Left forelimb (tissue), 1 donor: ENCODE data around the gene CAPN5.
"Not testable (repeated sequence)": the region's sequence is repeated elsewhere in the genome, so short reads cannot be mapped to it uniquely, and the experiment has no call there.

ENCODE experiments used
- DNase-seq: peaks from one replicate; pipeline ENCODE4 v3.0.0-alpha.2; 2018; ENCODE audit warnings: low spot score

Gene CAPN5

DNA sequence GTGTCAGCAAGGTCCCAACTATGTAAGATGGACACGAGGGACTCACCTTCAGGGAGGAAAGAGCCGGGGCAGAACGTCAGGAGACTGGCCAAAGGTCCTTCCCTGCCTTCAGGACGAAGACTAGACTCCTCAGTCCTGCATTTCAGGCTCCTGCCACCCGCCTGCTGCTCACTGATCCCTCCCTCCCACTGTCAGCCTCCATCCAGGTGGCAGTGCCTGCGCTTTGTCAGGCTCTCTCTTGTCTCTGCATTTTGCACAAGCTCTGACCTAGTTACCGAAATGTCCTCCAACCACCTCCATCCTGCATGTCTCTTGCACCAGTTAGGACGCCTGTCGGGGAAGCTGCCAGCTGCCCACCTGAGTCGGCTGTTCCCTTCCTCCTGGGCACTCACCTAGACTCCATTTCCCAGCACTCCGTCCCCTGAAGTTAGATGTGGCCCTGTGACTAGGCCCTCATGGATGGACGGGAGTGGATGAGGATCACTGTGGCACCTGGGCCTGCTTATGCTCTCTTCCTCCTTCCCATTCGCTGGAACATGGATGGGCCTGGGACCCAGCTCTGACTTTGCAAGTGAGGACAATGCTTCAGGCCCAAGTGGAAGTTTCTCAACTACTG lies 24.6 kb upstream of the CAPN5 start:
- DNase-seq, result no peak

DNA sequence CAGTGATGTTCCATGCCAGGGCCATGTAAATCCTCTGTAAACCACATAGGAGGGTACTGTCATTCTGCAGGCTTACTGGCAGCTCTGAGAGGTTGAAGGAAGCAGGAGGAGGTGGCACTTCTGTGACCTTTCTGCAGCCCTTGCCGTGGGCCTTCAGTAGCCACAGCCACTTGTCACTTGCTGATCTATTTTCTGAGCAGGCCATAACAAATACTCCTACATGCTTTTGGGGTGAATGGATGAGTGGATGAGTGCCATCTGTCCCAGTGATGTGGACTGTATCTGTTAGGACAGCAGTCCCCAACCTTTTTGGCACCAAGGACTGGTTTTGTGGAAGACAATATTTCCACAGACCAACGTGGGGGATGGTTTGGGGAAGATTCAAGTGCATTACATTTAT lies 22.4 kb upstream of the CAPN5 start:
- DNase-seq, result no peak

DNA sequence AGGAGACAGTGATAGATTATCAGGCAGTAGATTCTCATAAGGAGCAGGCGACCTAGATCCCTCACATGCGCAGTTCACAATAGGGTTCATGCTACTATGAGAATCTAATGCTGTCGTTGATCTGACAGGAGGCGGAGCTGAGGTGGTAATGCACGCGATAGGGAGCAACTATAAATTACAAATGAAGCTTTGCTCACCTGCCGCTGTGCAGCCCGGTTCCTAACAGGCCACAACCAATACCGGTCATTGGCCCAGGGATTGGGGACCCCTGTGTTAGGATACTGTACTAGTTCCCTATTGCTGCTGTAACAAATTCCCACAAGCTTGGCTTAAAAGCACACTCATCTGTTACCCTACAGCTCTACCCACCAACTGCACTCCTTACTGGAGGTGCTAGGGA lies 21.9 kb upstream of the CAPN5 start:
- no peak for DNase-seq

DNA sequence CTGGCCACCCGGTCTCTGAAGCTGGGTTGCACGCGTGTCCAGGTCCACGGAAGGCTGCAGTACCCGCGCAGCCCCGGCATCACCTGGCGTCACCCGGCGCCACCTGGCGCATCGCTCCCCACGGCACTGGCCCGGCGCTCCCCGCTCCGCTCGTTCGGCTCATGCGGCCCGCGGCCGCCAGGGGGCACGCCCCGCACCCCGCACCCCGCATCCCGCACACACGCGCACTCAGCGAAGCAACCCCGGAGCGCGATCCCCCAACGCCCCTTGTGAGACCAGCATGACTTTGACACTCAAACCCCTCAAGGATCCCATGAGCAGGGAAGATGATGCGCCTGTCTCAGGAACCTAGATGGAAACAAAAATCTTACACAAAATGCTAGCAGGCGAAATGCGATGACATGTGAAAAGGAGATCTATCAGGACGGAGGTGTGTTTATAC lies 20.7 kb upstream of the CAPN5 start:
- no peak for DNase-seq

DNA sequence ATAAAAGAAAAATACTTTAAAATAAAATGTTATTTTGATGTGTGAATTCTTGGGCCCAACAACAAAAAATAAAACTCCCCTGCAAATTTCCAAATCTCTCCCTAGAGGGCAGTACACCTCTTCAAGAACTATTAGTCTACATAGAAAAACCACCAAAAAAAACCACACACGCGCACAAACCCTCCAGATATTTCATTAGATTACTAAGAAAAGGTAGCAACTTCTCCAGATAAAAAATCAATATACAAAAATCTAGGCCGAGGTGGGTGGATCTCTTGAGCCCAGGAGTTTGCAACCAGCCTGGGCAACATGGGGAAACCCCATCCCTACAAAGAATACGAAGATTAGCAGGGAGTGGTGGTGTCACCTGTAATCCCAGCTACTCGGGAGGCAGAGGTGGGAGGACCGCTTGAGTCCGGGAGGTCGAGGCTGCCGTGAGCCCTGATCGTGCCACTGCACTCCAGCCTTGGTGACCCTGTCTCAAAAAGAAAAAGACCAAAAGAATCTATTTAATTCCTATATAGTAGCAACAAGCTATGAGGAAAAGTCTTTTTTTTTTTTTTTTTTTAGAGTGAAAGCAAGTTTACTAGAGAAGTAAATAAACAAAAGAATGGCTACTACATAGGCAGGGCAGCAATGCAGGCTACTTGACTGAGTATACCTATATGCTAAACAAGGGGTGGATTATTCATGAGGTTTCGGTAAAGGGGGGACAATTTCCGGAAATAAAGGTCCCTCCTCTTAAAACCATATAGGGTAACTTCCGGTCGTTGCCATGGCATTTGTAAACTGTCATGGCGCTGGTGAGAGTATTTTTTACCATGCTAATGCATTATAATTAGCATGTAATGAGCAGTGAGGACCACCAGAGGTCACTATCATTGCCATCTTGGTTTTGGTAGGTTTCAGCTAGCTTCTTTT lies 19.5 kb upstream of the CAPN5 start:
- DNase-seq, result peak; percentile 70

DNA sequence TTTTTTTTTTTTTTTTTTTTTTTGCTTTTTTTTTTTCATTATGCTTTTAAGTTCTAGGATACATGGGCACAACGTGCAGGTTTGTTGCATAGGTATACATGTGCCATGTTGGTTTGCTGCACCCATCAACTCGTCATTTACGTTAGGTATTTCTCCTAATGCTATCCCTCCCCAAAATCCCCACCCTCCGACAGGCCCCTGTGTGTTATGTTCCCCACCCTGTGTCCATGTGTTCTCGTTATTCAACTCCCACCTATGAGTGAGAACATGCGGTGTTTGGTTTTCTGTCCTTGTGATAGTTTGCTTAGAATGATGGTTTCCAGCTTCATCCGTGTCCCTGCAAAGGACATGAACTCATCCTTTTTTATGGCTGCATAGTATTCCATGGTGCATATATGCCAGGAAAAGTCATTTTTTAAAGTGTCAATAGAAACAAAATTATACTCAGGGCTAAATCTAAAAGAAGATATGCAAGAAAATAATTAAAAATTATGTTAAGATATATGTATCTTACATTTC lies 18.8 kb upstream of the CAPN5 start:
- DNase-seq, result not testable (repeated sequence)

DNA sequence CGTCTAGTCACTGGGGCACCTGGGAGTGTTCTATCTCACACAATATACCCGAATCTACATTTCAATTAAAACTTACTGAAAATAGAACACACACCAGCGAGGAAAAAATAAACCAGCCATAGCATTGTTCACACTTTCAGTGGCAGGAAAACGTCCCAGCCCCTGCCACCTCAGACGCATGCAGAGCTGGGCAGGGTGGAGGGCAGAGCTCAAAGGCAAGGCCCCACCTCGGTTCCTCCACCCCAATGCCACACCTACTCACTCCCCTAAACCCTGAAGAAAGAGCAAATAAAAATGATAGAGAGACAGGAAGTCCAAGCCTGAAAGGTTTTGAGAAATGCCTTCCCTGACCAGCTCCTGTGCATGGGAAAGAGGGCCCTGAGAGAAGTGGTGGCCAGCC lies 17.7 kb upstream of the CAPN5 start:
- DNase-seq, result no peak

DNA sequence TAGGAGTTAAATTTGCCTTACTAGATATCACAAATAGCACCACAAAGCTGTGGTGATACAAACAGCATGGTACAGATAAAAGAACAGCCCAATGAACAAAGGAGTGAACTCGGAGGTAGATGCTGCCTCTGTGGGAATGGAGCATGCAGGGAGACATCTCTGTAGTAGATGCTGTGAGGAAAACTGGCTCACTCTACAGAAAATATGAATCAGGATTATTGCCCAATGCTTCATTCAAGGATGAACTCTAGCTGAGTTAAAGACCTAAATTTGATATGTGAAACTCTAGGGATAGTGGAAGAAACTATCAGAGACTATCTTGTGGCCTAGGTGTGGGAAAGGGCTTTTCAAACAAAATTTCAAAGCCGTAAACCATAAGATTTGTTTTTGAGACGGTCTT lies 15.3 kb upstream of the CAPN5 start:
- DNase-seq, result no peak

DNA sequence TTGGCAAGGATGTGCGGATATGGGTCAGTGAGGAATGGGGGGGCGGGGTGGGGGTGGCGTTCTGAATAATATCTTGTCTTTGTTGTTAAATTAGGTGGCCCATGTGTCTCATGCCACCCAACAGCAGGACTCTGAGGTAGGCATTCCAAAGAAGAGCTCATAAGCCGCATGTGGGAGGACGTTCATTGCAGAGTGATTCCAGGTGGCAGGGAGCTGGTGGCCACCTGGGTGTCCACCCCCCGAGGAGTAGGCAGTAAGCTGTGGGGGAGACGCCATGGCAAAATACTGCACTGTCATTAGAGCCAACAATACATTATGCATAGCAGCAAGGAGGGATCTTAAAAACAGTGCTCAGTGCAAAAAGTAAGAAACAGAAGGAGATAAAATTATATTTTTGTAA lies 14.3 kb upstream of the CAPN5 start:
- DNase-seq, result no peak

DNA sequence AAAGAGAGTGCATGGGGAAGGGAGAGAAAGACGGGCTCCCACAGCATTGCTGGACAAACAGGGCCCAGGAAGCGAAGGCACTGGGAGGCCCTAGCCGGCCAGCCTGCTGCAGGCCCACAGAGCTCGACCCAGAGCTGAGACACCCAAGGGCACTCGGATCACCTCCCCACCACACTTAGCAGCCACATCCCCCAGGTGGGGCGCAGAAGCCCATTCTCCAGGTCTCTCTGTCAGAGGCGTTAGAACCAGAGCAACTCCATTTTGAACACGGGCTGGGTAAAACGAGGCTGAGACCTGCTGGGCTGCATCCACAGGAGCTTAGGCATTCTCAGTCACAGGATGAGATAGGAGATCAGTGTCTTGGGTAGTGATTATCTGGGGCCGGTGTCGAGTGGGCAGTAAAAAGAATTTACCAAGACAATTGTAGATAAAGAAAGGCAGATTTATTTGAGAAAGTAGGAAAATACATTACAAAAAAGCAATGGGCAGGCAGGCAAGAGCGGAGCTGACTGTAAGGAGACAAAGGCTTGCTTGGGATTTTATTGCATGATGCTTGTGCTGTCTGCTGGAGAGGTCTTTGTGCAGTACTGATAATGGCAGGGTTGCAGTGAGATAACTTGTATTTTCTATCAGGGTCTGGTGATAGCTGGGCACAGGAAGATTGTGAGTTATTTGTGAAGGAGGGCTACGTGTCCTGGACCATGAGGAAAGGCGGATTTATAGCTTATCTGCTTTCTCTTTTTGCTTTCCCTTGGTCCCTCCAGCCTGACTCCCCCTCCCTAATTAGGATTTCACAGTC lies 13.4 kb upstream of the CAPN5 start:
- no peak for DNase-seq

DNA sequence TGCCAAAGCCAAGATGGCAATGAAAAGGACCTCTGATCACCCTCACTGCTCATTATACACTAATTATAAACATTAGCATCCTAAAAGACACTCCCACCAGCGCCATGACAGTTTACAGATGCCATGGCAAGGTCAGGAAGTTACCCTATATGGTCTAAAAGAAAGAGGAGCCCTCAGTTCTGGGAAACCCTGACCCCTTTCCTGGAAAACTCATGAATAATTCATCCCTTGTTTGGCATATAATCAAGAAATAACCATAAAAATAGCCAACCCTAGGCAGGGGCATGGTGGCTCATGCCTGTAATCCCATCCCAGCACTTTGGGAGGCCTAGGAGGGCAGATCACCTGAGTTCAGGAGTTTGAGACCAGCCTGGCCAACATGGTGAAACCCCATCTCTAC lies 12.7 kb upstream of the CAPN5 start:
- DNase-seq, result no peak

DNA sequence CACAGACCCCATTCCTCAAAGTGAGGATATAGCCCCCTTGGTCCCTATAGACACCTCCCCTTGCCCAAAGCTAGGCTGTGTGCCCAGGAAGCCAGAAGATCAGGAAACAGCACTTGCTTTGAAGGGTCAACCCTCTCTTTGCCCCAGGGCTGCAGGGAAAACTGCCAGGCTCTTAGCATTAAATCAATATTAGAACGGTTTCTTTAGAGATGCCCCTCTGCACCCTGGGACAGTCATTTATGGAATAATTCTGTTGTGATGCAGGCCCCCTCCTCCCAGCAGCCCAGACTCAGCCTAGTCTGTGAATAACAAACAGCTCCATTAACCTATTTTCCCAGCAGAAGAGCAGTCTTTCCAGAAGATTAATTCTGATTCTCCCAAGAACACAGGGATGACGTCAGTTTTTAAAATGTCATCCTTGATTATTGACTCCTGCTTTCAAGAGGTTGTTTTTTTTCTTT lies 11.6 kb upstream of the CAPN5 start:
- DNase-seq, result no peak

DNA sequence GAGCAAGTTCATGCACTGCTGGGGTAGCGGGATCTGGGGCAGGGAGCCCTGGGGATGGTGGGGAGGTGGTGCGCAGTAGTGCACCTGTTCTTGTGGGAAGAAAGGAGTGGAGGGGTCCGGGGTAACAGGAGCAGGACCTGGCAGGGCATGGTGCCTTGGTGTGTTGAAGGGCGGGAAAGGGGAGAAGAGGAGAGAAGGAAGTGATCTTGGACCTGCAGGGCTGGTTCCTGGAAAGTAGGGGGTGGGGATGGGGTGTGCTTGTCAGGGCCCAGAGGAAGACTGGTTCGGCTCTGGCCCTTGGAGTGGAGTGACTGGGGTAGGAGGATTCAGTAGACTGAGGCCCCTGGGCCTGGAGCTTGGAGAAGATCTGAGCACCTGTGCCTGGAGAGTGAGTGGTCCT lies 10.9 kb upstream of the CAPN5 start:
- no peak for DNase-seq

DNA sequence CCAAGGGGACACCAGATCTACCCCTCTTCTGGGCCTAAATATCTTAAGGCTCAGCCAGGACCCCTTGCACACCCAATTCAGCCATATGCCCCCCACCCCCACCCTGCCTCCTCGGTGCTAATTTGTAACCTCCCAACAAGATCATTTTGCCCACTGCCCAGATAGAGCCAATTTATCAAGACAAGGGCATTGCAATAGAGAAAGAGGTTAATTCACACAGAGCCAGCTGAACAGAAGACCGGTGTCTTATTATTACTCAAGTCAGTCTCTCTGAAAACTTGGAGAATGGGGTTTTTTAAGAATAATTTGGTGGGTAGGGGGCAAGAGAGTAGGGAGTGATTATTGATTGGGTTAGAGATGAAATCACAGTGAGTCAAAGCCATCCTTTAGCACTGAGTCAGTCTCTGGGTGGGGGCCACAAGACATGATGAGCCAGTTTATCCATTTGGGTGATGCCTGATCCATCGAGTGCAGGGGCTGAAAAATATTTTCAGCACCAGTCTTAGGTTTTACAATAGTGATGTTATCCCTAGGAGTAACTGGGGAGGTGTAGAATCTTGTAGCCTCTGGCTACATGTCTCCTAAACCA lies 9.9 kb upstream of the CAPN5 start:
- DNase-seq, result no peak

DNA sequence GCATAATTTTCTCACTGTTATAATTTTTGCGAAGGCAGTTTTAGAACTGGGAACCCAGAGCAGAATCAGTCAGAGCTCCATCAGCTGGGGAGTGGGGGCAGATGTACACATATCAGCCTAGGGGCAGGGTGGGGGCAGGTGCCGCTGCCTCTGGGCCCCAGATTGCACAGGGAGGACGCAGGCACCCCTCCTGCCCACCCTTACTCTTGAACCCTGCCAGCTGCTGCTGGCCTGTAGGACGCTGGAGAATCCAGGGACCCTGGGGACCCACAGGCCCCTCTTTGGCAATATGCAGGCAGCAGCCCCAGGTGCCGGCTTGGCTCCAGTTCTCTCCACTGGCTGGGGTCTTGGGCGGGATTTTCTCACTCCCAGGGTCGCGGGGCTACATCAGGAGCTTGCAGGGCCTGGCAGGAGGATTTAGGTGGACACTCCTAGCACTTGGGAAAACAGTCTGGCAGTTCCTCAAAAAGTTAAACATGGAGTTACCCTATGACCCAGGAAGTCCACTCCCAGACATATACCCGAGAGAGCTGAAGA lies 8.8 kb upstream of the CAPN5 start:
- no peak for DNase-seq

DNA sequence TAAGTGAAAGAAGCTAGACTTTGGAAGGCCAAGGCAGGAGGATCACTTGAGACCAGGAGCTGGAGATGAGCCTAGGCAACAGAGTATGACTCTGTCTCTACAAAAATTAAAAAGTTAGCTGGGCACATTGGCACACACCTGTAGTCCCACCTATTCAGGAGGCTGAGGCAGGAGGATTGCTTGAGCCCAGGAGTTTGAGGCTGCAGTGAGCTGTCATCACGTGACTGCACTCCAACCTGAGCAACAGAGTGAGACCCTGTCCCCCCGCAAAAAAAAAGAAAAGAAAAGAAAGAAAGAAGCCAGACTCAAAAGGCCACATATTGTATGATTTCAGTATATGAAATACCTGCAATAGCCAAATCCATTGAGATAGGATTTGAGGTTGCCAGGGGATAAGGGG lies 7.9 kb upstream of the CAPN5 start:
- no peak for DNase-seq

DNA sequence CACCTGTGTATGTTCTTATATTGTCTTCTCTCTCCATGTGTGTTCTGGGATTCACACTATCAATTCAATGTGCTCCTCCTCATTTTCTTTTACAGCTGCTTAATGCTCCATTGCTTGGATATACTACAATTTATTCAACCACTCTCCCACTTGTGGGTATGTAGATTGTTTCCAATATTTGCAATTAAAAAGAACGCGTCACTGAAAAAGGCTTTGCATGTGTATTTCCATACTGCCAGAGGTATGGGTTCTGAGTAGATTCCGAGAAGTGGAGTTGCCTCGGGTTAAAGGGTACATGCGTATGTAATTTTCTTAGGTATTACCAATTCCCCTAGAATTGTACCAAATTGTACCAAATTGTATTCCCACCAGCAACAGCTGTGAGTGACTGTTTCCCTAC lies 7.0 kb upstream of the CAPN5 start:
- DNase-seq, result no peak

DNA sequence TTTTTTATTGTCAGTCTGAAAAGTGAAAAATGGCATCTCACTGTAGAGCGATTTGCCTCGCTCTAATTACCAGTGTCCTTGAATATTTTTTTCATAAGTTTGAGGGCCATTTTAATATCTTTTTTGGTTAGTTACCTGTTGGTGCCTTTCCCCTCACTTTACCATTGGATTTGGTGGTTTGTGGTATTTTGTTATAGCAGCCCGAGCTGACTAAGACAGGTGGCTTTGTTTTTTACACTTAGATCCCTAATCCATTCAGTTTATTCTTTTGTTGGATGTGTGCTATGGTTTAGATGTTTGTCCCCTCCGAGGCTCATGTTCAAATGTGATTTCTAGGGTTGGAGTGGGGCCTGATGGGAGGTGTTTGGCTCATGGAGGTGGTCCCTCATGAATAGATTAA lies 6.5 kb upstream of the CAPN5 start:
- DNase-seq, result no peak

DNA sequence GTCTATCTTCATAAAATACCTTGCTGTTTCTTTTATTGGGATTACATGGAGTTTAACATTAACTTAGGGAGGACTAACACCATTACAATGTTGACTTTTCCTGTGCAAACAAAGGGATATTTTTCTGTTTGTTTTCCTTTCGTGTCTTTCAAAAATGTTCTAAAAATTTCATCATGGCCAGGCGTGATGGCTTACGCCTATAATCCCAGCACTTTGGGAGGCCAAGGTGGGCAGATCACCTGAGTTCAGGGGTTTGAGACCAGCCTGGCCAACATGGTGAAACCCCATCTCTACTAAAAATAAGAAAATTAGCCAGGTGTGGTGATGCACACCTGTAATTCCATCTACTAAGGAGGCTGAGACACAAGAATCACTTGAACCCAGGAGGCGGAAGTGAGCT lies 5.5 kb upstream of the CAPN5 start:
- DNase-seq, result not testable (repeated sequence)

DNA sequence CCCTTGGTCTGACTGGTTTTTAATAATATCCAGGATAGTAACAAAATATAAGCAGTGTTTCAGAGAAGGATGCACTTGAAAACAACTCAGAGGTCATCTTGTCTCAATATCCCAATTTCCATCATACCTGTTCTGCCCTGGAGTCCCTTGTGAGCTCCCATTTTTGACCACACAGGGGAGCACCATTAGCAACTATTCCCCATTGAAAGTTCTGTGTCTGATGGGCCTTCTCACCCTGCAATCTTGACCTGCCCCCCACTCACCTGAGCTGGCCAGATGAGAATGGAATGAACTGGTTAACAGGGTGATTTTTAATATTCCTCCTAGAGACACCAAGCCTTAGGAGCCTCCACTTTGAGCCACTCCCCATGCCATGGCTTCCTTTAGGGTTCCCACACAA lies 3.8 kb upstream of the CAPN5 start:
- DNase-seq, result no peak

DNA sequence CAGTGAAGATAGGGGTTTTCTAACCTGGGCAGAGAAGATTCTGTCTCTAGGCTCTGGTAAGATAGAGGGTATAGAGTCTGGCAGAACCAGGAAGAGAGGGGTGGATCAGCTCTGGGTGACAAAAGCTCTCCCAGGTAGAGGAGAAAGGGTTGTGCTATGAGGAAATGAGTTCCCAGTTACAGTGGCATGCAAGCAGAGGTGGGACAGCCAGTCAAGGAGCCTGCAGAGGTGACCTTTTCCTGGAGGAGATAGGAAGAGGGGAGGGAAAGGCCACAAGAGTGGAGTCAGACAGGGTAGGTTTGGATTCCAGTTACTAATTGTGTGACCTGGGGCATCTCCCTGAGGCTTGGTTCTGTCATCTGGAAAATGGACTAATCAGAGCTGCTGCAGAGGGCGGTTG lies 3.4 kb upstream of the CAPN5 start:
- no peak for DNase-seq

DNA sequence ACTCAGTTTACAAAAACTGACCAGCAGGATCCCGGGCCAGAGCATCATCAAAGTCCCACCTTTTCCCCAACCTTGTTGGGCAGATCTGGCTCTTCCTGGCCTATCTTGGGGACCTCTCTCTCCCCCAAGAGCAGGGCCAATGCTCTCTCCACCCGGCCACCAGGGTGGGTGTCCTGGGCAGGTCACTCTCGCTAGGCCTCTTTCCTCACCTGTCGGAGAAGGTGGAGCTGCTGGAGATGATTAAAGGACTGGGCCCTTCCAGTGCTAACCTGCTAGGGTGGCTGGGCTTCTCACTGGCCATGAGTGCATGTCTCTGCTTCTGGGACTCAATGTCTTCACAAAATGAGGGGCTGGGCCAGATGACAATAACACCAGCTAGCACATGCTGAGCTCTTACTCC lies 2.9 kb upstream of the CAPN5 start:
- DNase-seq, result no peak
